HG03432 (cell line): ENCODE results near the gene SPON2.

ENCODE experiments used
- ATAC-seq: cut with Tn5 transposase; IDR thresholded peaks from one replicate; pipeline ENCODE4 v1.9.1; 2021; ENCODE audit warnings: mild to moderate bottlenecking, moderate library complexity; ENCODE audit not compliant: unreplicated experiment

The SPON2 gene

GRCh38 chr4:1172228-1172851 is at the start of gene SPON2:
Gene SPON2 (minus strand): TSS chr4:1172583.
- ATAC-seq: no peak

DNA sequence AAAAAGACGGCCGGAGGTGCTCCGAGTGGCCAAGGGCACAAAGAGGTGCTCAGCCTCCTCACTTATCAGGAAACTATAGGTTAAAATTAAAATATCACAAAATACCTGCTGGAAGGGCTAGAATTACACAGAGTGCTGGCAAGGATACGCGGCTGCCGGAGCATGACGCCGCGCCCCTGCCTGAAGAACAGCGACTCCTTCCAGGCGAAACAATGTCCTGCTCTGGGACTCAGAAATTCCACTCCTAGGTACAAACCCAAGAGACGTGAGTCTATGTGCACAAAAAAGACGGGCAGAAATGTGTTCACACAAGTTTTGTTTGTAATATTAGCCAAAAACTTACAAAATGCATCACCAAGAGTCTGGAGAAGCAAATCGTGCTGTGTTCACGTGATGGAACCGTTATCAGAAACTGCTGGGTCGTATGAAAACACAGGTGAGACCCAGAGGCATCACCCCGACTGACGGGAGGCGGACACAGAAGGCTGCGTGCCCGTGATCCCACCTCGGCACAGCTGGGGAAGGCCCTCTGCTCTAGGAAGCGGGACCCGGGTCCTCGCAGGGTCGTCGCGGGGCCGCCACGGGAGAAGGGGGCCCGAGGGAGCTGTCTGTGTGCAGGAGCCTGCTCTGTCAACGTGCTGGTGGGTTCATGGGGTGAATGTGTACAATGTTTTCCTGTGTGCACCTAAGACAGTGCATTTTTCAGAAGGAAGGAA is 48.9 kb upstream of the SPON2 start:
- no peak for ATAC-seq

DNA sequence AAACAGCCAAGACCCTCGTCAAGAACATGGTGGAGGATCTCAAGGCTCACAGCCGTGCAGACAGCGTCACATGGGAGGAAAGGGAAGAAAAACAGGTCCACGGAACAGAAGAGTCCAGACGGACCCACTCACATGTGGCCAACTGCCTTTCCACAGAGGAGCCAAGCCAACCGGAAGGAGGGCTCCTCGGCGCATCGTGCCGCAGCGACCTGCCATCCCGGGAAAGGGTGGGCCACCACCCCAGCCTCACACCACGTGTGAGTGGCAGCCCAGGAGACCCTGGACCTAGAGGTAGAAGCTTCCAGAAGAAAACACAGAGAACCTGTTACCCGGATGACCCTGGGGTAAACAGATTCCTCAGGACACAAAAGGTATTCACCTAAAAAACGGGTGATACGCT is 48.2 kb upstream of the SPON2 start:
- no peak for ATAC-seq

DNA sequence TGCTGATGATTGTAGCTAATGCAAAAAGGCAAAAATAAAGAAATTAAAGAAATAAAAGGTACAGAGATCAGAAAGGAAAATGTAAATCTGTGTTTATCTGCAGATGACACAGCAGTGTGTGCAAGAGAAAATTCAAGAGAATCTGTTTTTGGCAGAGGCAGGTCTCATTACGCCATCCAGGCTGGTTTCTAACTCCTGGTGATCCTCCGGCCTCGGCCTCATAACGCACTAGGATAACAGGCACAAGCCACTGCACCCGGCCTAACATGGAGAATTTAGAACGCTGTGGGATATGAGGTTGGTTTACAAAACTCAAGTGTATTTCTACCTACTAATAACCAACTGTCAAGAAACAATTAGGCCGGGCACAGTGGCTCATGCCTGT is 47.2 kb upstream of the SPON2 start:
- no peak for ATAC-seq

DNA sequence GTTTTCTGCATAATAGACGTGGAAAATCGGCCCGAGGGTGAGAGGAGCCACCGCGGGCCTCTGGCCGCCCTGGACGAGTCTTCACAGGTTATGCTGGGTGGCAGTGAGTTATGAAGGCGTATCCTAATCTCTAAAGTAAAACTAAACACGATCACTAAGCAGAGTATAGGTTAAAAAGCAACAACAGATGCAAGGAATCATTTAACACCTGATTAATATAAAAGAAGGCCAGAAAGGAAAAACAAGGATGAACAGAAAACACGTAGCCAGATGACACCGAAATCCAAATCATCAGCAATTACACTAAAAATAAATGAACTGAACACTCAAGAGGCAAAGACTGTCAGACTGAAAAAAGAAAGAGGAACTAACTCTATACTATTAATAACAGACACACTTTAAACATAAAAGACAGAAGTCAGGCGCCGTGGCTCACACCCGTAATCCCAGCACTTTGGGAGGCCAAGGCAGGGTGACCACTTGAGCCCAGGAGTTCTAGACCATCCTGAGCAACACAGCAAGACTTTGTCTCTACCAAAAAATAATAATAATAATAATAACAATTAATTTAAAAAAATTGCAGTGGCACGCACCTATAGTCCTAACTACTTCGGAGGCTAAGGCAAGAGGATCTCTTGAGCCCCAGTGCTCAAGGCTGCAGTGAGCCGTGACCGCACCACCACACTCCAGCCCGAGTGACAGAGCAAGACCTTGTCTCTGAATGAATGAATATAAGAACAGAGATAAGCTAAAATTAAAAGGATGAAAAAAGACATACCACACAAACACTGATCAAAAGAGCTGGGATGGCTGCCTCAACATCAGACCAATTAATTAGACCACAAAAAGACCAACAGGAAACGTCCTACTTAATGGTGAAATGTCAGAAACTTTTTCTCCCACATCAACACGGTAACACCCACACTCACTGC is 46.5 kb upstream of the SPON2 start:
- peak; percentile 73 for ATAC-seq

GRCh38 chr4:1217366-1217765 is 45.0 kb upstream of the SPON2 start:
- no peak for ATAC-seq

- ATAC-seq: peak; percentile 20
These were observed 44.5 kb upstream of the SPON2 start for GRCh38 chr4:1216869-1217294.

- ATAC-seq: no peak
These were observed 43.8 kb upstream of the SPON2 start for GRCh38 chr4:1216076-1216614.

DNA sequence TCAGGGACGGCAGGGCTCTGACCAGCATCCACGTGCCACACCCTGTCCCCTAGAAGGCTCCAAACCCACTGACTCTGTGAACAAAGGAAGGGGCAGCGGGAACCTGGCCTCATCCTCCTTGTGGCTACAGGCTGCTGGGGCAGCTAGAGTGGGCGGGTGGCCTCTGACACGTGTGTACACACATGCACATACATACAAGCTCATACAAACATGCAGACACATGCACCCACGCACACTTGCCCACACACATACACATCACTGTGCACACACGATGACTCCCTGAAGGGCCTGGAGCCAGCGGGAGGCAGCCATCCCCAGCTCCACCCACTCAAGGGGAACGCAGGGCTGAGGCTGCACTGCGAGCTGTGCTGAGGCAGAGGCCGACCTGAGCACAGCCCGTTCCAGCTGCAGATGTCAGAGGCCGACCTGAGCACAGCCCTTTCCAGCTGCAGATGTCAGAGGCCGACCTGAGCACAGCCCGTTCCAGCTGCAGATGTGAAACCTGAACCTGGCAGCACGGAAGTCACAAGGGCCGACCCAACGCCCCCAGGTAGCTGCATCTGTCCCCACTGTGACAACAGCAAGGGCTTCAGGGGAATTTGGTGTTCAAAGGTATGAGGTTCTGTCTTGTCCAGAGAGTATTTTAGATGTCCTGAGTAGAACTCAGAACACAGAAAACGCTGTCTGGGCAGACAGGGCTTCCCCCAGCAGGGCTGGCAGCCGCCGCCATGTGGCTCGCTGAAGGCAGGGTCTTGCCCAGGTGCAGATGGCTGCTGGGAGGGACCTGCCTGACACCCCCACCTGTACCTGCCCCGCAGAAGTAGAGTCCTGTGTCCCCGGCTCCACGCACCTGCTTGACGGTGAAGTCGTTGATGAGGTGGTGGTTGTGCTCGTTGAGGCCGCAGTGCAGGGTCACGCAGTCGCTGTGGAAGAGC is 43.0 kb upstream of the SPON2 start:
- peak; percentile 30 for ATAC-seq

DNA sequence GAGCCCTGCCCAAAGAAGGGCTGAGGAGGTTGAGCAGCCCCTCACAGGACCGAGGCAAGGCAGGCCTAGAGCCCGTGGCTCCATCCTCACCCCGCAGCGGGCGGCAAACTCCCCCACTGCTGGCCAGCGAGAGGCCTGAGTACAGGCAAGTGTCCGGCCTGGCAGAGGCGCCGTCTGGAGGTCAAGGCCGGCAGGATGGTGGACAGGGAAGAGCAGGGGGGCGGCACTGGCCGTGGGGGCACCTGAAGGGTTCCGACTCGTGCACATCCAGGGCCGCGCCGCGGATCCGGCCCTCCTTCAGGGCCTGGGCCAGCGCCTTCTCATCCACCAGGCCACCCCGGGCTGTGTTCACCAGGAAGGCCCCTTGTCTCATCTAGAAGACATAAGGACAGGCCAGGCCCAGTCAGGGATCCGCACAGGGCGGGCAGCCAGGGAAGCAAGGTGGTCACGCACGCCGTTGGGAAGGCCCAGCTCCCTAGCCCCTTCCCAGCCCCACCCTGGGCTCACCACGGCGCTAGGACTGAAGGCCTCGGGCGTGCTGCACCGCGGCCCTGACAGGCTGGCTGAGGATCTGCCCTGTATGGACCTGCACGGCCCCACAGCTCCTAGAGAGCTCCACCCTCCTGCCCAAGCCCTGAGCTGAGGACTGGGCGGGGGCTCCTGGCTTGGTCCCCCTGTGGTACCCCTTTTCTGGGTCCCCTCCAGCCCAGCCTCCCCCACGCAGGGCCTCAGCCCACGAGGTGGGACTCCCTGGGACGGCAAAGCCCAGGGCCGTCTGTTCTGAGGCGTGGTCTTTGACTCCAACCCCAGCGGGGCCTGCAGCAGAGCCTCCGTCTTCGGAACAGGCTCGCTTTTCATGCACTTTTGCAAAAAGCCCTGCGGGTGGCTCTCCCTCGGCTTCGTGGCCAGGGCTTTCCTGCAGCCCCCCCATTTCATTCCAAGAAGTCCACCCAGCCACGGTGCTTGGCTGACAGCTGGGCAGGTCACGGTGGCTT is 42.0 kb upstream of the SPON2 start:
- no peak for ATAC-seq

GRCh38 chr4:1213336-1213995 is 41.1 kb upstream of the SPON2 start:
- ATAC-seq: no peak

GRCh38 chr4:1212546-1213335 is 40.4 kb upstream of the SPON2 start:
- no peak for ATAC-seq

DNA sequence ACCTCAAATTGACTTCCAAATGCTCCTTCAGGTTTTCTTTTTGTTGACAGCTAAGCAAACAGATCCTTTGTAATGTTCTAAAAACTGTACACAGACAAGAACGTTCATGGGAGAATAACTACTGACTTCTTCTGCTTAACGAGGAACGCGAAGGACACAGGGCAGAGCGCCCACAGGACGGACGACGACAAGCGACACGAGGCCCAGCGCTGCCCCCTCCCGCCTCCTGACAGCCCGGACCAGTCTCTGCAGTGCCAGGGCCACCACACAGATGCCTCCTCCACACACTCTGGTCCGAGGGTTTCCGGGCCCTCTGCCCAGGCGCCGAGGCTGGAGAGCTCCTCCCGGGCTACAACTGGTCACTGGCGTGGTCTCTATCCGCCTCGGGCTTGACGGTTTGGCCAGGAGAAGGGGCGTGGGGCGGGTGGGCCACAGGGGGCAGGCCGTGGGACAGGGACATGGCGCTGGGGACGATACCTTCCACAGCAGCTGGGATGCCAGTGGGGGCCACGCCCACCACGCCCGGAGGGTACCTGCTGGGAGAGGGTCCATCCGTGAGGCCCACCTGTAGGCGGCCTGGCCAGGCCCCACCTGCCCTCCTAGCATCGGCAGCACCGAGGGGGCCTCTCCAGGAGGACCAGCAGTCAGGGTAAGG is 39.6 kb upstream of the SPON2 start:
- ATAC-seq: no peak

DNA sequence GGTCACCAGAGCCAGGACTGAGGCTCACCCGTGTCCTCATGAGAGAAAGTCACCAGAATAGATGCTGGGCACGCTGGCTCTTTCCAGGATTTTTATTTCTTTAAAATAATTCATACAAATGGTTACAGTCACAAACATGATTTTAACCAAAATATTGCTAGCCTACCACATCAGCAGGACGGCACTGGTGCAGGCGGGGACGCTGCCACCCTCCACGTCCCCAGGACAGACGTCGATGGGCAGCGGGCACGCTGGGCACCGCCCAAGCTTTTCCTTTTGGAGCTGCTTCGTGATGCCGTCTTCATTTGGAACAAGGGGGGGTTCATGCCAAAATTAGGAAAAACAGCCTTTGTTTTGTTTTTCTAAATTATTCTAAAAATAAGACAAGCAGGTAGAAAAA is 39.0 kb upstream of the SPON2 start:
- no peak for ATAC-seq

- ATAC-seq: no peak
These were observed 38.6 kb upstream of the SPON2 start for GRCh38 chr4:1210971-1211370.

GRCh38 chr4:1210241-1210841 is 38.0 kb upstream of the SPON2 start:
- ATAC-seq: no peak

DNA sequence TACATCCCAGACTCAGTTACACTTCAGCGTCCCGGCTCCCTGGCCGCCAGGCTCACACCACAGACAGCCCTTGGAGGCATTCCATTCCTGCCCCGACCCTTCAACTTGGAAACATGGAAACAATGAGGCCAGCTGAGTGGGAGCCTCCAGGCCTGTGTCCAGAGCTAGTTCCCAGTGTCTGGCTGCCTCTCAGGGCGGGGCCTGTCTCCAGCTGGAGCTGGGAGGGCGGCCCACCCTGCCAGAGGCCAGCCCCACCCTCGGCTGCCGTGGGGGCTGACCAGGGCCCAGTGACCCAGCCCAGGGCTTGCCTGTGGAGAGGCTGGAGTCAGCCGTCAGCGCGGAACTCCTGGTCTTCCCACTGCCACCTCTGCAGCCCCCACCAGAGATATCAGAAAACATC is 37.4 kb upstream of the SPON2 start:
- ATAC-seq: no peak
